Measurements from ENCODE around the gene CORIN.

DNA sequence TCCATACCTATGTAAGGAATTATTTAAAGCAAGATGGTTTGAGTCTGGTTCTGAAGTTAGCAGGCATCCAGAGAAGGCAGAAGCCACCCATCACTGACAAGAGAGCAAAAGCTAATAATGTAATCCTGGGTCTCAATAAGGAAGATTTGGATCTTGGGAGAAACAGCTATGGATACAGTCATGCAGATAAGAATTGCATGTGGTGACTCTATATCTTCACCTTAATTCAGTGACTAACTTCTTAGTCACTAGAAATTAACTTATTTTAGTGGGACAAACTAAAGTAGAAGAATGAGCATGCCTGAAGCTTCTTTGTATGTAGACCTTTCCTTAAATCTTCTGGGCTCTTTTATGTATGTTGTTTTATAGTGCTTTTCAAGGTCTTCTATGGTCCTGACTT lies 286.2 kb downstream of the CORIN start:
- TF ChIP-seq, protein P1, sequence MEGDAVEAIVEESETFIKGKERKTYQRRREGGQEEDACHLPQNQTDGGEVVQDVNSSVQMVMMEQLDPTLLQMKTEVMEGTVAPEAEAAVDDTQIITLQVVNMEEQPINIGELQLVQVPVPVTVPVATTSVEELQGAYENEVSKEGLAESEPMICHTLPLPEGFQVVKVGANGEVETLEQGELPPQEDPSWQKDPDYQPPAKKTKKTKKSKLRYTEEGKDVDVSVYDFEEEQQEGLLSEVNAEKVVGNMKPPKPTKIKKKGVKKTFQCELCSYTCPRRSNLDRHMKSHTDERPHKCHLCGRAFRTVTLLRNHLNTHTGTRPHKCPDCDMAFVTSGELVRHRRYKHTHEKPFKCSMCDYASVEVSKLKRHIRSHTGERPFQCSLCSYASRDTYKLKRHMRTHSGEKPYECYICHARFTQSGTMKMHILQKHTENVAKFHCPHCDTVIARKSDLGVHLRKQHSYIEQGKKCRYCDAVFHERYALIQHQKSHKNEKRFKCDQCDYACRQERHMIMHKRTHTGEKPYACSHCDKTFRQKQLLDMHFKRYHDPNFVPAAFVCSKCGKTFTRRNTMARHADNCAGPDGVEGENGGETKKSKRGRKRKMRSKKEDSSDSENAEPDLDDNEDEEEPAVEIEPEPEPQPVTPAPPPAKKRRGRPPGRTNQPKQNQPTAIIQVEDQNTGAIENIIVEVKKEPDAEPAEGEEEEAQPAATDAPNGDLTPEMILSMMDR (conservative IDR thresholded peaks at IDR 0.05; ENCODE audit: low read depth, low read length), result no peak
- TF ChIP-seq EZH2 (IDR thresholded peaks at IDR 0.05; ENCODE audit: borderline replicate concordance, low read depth, low read length, poor library complexity, severe bottlenecking), result no peak

All from A673 (cell line).